H54 (cell line): ENCODE measurements around the gene RPRD1A.
A peak's percentile ranks its signal among the peaks of the same experiment; 100 is the strongest.
"Not testable (repeated sequence)": the region's sequence is repeated elsewhere in the genome, so short reads cannot be mapped to it uniquely, and the experiment has no call there.

Experiments used
- DNase-seq: peaks from one replicate; pipeline ENCODE4 v3.0.0; 2011; ENCODE audit warnings: low spot score, mixed read lengths; ENCODE audit not compliant: insufficient read length
- FAIRE-seq: peaks from 3 replicates; lab custom pipeline; 2011; peaks lifted over from hg19 to GRCh38; lab: Jason Lieb, UNC
- POLR2A ChIP-seq: IDR thresholded peaks from 2 replicates; pipeline ENCODE4 v1.6.1; 2011; ENCODE audit warnings: low read depth, mild to moderate bottlenecking, low read length

Gene RPRD1A

GRCh38 chr18:35982409-35983114, 84.8 kb downstream of the RPRD1A start:
- no peak for TF ChIP-seq POLR2A
- no peak for DNase-seq
- FAIRE-seq: no peak

DNA sequence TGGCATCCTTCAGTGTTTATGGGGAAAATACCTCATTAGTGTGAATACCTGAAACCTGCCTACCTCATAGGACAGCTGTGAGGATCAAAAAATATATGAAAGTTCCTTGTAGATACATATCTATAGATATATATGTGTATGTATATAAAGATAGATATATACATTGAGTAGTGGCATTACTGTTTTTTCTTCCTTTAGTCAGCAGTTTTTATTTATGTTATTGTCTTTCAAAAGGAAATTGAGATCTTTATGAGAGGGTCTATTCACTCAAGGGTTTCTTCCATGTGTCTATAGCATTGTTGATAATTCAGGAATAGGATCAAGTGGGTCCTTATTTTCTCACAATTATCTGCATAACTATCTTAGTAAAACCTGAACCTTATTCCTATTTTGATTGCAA, 88.2 kb downstream of the RPRD1A start:
- FAIRE-seq (no peak), DNase-seq (no peak)
- no peak for TF ChIP-seq POLR2A

DNA sequence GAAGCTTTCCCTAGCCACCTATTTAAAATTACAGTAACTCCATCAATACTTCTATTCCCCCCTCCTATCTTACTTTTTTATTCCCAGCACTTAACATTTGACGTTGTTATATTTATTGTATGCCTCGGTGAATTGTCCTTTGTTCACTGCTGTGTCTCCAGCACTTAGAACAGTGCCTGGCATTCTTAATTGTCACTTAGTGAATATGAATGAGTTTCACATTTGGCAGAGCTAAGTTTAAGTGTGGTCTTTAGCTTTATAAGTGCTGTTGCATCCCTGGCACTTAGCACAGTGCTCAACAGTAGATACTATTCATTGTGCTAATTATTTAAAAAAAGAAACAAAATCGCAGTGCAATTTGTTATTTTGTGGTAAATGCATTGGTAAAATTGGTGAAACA, 93.2 kb downstream of the RPRD1A start:
- DNase-seq: no peak
- no peak for TF ChIP-seq POLR2A
- no peak for FAIRE-seq

DNA sequence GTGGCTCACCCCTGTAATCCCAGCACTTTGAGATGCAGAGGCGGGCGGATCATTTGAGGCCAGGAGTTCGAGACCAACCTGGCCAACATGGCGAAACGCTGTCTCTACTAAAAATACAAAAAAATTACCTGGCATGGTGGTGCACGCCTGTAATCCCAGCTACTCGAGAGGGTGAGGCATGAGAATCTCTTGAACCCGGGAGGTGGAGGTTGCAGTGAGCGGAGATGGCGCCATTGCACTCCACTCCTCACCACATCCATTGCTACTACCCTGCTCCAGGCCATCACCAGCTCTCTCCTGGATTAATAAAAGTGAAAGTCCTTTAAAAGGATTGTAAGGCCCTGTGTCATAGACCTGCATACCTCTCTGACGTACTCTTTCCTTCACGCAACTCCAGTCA, 93.7 kb downstream of the RPRD1A start:
- DNase-seq (no peak), FAIRE-seq (no peak)
- TF ChIP-seq POLR2A: no peak

GRCh38 chr18:35972197-35973000, 95.0 kb downstream of the RPRD1A start, which contains the start of gene RMP24:
Gene RMP24, plus strand, starts transcription at chr18:35972679.
- no peak for FAIRE-seq
- peak; percentile 76 for TF ChIP-seq POLR2A
- peak; percentile 77 for DNase-seq

DNA sequence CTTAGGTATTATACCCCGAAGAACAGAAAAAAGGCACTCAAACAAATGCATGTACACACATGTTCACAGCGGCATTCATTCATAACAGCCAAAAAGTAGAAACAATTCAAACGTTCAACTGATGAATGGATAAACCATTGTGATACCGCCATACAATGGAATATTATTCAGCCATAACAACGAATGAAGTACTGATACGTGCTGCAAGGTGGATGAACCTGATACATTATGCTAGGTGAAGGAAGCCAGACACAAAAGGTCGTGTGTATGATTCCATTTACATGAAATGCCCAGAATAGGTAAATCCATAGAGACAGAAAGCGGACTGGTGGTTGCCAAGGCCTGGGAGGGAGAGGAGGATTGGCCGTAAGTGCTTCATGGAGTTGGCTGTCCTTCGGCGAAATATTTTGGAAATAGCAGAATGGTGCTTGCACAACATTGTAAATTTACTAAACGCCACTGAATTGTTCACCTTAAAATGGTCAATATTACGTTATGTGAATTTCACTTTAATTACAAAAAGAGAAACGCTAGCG, 95.6 kb downstream of the RPRD1A start:
- FAIRE-seq (no peak), DNase-seq (no peak)
- no peak for TF ChIP-seq POLR2A

DNA sequence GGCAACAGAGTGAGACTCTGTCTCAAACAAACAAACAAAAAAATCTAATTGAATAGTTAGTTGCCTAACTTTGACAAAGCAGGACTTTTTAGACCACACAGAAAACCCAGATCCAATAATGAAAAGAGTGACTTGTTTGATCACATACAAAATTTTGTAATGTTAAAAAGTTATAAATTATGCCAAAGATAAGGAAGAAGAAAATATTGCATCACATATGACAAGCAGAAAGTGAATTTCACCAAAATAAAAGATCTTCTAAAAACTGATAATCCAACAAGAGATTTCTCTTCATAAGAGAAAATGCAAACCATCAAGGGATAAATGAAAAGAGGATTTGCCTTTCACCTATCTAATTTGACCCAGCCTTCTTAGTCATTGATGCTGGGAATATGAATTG, 97.7 kb downstream of the RPRD1A start:
- TF ChIP-seq POLR2A: no peak
- no peak for DNase-seq
- no peak for FAIRE-seq

DNA sequence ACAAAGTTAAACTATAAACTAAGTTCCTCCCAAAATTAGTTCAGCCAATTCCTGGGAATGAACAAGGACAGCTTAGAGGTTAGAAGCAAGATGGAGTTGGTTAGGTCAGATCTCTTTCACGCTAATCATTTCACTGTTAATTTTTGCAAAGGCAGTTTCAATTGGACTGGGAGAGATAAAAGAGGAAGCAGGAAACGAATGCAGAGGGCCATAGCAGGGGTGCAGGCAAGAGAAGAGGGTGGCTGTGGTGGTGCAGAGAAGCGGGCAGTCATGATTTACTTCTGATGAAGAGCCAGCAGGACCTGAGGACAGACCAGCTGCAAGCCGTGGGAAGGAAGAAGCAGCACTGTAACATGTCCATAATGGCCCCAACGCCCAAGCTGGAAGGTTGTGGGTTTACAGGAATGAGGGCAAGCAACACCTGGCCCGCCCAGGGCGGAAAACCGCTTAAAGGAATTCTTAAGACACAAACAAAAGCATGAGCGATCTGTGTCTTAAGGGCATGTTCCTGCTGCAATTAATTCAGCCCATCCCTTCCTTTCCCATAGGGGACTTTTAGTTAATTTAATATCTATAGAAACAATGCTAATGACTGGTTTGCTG, 99.0 kb downstream of the RPRD1A start:
- TF ChIP-seq POLR2A: no peak
- no peak for FAIRE-seq
- DNase-seq: no peak

DNA sequence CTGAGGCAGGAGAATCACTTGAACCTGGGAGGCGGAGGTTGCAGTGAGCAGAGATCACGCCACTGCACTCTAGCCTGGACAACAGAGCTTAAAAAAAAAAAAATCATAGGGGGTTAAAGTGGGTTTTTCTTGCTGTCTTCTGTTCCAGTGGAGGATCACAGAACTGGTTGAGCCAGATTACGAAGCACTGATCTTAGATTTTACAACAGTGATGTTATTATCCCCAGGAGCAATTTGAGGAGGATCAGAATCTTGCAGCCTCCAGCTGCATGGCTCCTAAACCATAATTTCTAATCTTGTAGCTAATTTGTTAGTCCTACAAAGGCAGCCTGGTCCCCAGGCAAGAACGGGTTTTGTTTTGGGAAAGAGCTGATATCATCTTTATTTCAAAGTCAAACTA, 99.5 kb downstream of the RPRD1A start:
- not testable (repeated sequence) for FAIRE-seq, DNase-seq

- DNase-seq (no peak), FAIRE-seq (no peak)
- TF ChIP-seq POLR2A: no peak
Measured at GRCh38 chr18:35964319-35964718, 103.0 kb downstream of the RPRD1A start.

GRCh38 chr18:35962320-35962719, 105.0 kb downstream of the RPRD1A start:
- TF ChIP-seq POLR2A: no peak
- no peak for FAIRE-seq

DNA sequence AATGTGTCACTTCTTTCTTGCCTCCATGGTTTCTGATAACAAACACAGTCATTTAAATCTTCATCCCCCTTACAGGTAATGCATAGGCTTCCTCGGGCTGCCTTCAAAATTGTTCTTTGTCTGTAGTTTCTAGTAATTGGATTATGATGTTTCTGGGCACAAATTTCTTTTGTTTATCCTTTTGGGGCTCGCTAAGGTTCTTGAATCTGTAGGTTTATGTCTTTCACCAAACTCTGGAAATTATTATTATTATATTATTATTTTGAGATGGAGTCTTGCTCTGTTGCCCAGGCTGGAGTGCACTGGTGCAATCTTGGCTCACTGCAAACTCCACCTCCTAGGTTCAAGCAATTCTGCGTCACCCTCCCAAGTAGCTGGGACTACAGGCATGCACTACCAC, 111.1 kb downstream of the RPRD1A start:
- DNase-seq (no peak), FAIRE-seq (no peak)

More at GRCh38 chr18:35962320-35962719, 105.0 kb downstream of the RPRD1A start:
- no peak for DNase-seq

DNA sequence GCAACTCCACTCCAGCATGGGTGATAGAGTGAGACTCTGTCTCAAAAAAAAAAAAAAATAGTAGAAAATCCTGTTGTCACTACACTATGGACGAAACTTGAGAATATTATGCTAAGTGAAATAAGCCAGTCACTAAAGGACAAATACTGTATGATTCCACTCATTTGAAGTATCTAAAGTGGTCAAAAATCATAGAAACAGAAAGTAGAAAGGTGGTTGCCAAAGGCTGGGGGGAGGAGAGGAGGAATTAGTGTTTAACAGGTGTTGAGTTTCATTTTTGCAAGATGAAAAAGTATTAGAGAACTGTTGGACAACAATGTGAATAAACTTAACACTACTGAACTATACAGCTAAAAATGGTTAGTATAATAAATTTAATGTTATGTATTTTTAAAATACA, 113.7 kb downstream of the RPRD1A start:
- no peak for TF ChIP-seq POLR2A
- FAIRE-seq: no peak
- no peak for DNase-seq

More for the DNA sequence above, 111.1 kb downstream of the RPRD1A start:
- TF ChIP-seq POLR2A: no peak

DNA sequence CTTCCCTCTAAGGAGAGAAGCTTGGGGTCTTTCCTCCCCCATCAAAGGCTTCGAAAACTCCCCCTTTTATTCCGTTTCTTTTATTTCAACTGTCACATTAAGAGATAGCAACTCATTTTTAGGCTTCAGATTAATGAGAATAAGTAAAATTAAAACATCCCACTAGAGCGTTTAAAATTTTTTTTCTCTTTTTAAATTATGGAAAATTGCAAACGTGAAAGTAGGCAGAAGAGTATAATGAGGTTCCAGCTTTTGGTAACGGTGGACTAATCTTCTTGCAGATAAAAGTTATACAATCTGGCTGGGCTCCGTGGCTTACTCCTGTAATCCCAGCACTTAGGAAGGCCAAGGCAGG, 116.8 kb downstream of the RPRD1A start:
- TF ChIP-seq POLR2A: no peak
- no peak for FAIRE-seq
- no peak for DNase-seq
